ENCODE results near the gene EYS.

EYS gene

GRCh38 chr6:64128301-64129024, 1578.6 kb downstream of the EYS start:
- Mint-ChIP-seq H3K27ac (peak overlapping the region in 1 of 3 experiments; percentile 42), H3K9me3 (no peaks in the 10 kb centered on the region), H3K36me3 (ENCODE audit: low read depth) (no peaks in the 10 kb centered on the region), H3K4me1 (peaks cover 23% of the 10 kb centered on the region), H3K4me3 (no peak overlapping the region), H3K27me3 (ENCODE audit: low read depth) (no peaks in the 10 kb centered on the region)
- no peak for TF ChIP-seq CTCF (IDR thresholded peaks at IDR 0.05; ENCODE audit: unreplicated experiment in 3 of 3)

- no peak for TF ChIP-seq CTCF (IDR thresholded peaks at IDR 0.05; ENCODE audit: unreplicated experiment in 3 of 3)
- peak overlapping the region in 1 of 3 experiments; percentile 8 for H3K4me3 Mint-ChIP-seq
- H3K27ac Mint-ChIP-seq = peak overlapping the region; percentile 86 to 93 (median 90)
- H3K9me3 Mint-ChIP-seq = no peaks in the 10 kb centered on the region
- no peaks in the 10 kb centered on the region for H3K36me3 Mint-ChIP-seq (ENCODE audit: low read depth)
- peaks cover 30% of the 10 kb centered on the region for H3K4me1 Mint-ChIP-seq
- no peaks in the 10 kb centered on the region for H3K27me3 Mint-ChIP-seq (ENCODE audit: low read depth)
Observed at GRCh38 chr6:64123761-64124633, 1583.0 kb downstream of the EYS start.

- Mint-ChIP-seq H3K4me3 (no peak overlapping the region), H3K27ac (peak overlapping the region; percentile 86 to 93 (median 90)), H3K9me3 (peaks cover 3% of the 10 kb centered on the region), H3K27me3 (ENCODE audit: low read depth) (no peaks in the 10 kb centered on the region), H3K36me3 (ENCODE audit: low read depth) (no peaks in the 10 kb centered on the region), H3K4me1 (peaks cover 30% of the 10 kb centered on the region)
- TF ChIP-seq CTCF (IDR thresholded peaks at IDR 0.05; ENCODE audit: unreplicated experiment in 3 of 3) = no peak
Observed at GRCh38 chr6:64122712-64123375, 1584.2 kb downstream of the EYS start.

- H3K27ac Mint-ChIP-seq = no peak overlapping the region
- H3K4me3 Mint-ChIP-seq = no peak overlapping the region
- TF ChIP-seq CTCF (IDR thresholded peaks at IDR 0.05; ENCODE audit: unreplicated experiment in 3 of 3) = no peak
- peaks cover 13% of the 10 kb centered on the region for H3K9me3 Mint-ChIP-seq
- H3K4me1 Mint-ChIP-seq = peaks cover 26% of the 10 kb centered on the region
- no peaks in the 10 kb centered on the region for H3K27me3 Mint-ChIP-seq (ENCODE audit: low read depth)
- H3K36me3 Mint-ChIP-seq (ENCODE audit: low read depth) = no peaks in the 10 kb centered on the region
Observed at GRCh38 chr6:64121011-64121565, 1585.9 kb downstream of the EYS start.

- Mint-ChIP-seq H3K4me3 (no peak overlapping the region), H3K36me3 (ENCODE audit: low read depth) (no peaks in the 10 kb centered on the region), H3K4me1 (no peaks in the 10 kb centered on the region), H3K27ac (no peak overlapping the region), H3K27me3 (ENCODE audit: low read depth) (peaks cover 4% of the 10 kb centered on the region), H3K9me3 (peaks cover 13% of the 10 kb centered on the region)
- TF ChIP-seq CTCF (IDR thresholded peaks at IDR 0.05; ENCODE audit: unreplicated experiment in 3 of 3) = no peak
Observed at GRCh38 chr6:64113704-64114103, 1593.3 kb downstream of the EYS start.

All from nephron (organoid).